ENCODE measurements around the gene GRIK5.

Gene GRIK5

DNA sequence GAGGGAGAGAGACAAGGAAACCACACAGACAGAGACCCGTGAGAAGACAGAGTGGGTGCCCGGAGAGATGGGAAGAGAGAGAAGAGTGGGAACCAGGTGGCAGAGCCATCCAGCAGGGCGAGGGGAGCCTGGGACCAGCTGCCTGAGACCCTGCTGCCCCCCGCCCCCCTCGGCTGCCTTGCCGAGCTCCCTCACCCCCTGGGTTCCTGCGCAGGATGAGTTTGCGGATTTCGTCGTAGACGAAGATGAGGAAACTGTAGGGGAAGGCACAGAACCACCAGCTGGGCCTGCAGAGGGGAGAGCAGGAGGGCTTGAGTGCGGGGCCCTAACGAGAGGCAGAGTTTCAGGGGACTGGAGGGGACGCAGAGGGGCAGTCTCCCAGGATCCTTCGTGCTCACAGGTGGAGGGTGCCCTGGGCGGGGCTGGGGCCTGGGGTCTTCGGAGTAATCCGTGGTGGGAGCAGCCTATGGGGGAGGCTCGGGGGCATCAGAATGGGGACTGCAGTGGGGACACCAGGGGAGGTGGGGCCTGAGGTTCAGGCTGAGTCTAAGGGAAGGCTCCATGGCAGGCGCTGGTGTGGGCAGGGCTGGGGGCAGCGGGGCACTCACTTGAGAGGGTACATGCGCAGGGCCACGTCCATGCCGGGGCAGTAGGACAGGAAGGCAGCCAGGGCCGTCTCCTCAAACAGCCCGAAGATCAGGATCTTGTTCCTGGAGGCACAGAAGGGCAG lies 102.8 kb downstream of the GRIK5 start:
- Histone ChIP-seq H3K4me3 (ENCODE audit: low read length in 2 of 2) (no peak overlapping the region), H3K27me3 (ENCODE audit: control insufficient read depth in 1 of 2, insufficient read depth in 2 of 2, low read length in 2 of 2) (peaks cover 0 to 11% of the 10 kb centered on the region in 2 donors), H3K4me1 (ENCODE audit: control insufficient read depth, insufficient read depth, low read length) (no peaks in the 10 kb centered on the region), H3K9ac (ENCODE audit: low read length in 2 of 2) (no peak overlapping the region), H3K9me3 (ENCODE audit: control insufficient read depth in 2 of 2, low read length in 2 of 2) (no peaks in the 10 kb centered on the region), H3K36me3 (ENCODE audit: control insufficient read depth in 2 of 2, insufficient read depth in 2 of 2, low read length in 2 of 2) (no peaks in the 10 kb centered on the region), H3K27ac (ENCODE audit: low read length) (no peak overlapping the region)

DNA sequence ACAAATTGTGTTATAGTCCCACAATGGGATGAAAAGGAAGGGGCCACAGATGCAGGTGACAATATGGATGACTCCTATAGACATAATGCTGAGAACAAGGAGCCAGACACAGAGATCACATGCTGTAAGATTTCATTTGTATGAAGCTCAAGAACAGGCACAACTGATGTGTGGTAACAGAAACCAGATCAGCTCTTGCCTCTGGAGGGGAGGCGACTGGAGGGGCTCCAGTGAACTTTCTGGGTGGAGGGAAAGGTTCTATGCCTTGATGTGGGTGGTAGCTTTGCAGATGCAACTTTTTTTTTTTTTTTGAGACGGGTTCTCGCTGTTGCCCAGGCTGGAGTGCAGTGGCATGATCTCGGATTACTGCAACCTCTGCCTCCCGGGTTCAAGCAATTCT lies 104.9 kb downstream of the GRIK5 start:
- H3K36me3 ChIP-seq (ENCODE audit: control insufficient read depth in 2 of 2, insufficient read depth in 2 of 2, low read length in 2 of 2), result no peaks in the 10 kb centered on the region
- no peak overlapping the region for H3K4me3 ChIP-seq (ENCODE audit: low read length in 2 of 2)

DNA sequence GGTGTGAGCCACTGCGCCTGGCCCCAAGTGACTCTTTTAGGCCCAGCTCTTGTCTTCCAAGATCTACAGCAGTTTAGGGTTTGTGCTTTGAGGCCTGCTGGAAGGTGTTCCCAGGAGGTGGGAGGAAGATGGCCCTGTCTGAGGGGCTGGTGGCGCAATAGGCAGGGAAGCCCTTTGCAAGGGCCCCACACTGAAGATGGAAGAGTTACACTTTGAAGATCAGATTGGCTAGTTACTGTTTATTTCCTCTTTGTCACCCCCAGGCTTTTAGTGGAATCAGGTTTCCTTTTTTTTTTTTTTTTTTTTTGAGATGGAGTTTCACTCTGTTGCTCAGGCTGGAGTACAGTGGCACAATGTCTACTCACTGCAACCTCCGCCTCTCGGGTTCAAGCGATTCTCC lies 109.0 kb downstream of the GRIK5 start:
- Histone ChIP-seq H3K4me1 (ENCODE audit: control insufficient read depth, insufficient read depth, low read length) (peaks cover 19% of the 10 kb centered on the region), H3K27me3 (ENCODE audit: control insufficient read depth in 1 of 2, insufficient read depth in 2 of 2, low read length in 2 of 2) (peaks cover 0 to under 1% of the 10 kb centered on the region in 2 donors), H3K9ac (ENCODE audit: low read length in 2 of 2) (no peak overlapping the region), H3K4me3 (ENCODE audit: low read length in 2 of 2) (no peak overlapping the region), H3K36me3 (ENCODE audit: control insufficient read depth in 2 of 2, insufficient read depth in 2 of 2, low read length in 2 of 2) (peaks cover 0 to 2% of the 10 kb centered on the region in 2 donors), H3K9me3 (ENCODE audit: control insufficient read depth in 2 of 2, low read length in 2 of 2) (no peaks in the 10 kb centered on the region), H3K27ac (ENCODE audit: low read length) (no peak overlapping the region)

More for the DNA sequence above, 104.9 kb downstream of the GRIK5 start:
- Histone ChIP-seq H3K9me3 (ENCODE audit: control insufficient read depth in 2 of 2, low read length in 2 of 2) (no peaks in the 10 kb centered on the region), H3K4me1 (ENCODE audit: control insufficient read depth, insufficient read depth, low read length) (no peaks in the 10 kb centered on the region), H3K9ac (ENCODE audit: low read length in 2 of 2) (no peak overlapping the region), H3K27ac (ENCODE audit: low read length) (no peak overlapping the region), H3K27me3 (ENCODE audit: control insufficient read depth in 1 of 2, insufficient read depth in 2 of 2, low read length in 2 of 2) (peaks cover 0 to 11% of the 10 kb centered on the region in 2 donors)

DNA sequence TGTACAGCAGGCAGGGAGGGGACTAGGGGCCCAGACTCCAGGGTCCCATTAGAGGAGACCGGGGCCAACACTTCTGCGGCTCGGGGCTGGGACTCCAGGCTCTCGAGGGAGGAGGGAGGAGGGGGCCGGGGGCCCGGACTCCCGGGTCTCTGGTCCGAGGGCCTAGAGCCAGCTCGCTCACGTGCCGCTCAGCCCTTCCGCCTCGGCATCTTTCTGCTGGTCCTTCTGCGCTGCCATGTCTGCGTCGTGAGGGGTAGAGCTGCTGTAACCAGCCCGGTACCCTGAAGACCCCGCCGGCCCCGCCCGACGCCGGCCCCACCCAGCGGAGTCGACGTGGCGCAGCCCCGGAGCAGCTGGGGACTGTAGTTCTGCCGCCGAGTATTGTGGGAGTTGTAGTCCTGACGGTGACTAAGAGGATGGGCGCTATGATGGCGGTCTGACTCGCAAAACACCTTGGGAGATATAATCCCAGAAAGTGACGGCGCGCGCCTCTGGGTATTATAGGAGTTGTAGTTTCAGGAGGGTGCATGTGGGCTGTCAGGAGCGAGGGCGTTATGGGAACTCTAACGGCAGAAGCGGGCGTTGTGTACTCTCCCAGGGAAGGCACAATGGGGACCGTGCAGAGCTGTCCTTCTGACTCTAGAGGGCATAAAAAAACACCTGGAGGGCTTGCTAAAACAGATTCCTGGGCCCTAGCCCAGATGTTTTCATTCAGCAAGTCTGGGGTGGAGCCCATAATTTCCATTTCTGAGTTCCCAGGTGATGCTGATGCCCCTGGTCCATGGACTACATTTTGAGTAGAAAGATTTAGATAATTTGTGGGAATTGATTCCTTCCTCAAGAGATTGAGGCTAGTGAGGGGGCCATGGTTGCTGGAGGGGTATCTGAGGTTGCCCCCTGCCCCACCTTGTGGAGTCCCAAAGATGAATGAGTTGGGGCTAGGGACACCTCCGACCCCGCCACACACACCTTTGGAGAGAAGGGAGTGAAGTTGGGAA lies 110.7 kb downstream of the GRIK5 start, which contains the start of gene RABAC1:
Gene RABAC1 (minus strand): TSS at position 266 of the 998 bp plus-strand sequence. CDS start 29 bp downstream, at position 237.
- H3K4me1 ChIP-seq (ENCODE audit: control insufficient read depth, insufficient read depth, low read length), result peaks cover 19% of the 10 kb centered on the region
- no peaks in the 10 kb centered on the region for H3K9me3 ChIP-seq (ENCODE audit: control insufficient read depth in 2 of 2, low read length in 2 of 2)
- peak within 1 kb of the TSS; percentile 62 for H3K27ac ChIP-seq (ENCODE audit: low read length)
- H3K36me3 ChIP-seq (ENCODE audit: control insufficient read depth in 2 of 2, insufficient read depth in 2 of 2, low read length in 2 of 2), result peaks cover 5 to 6% of the 10 kb centered on the region in 2 donors
- peak within 1 kb of the TSS; percentile 63 to 88 for H3K4me3 ChIP-seq (ENCODE audit: low read length in 2 of 2)
- peak within 1 kb of the TSS; percentile 73 to 74 for H3K9ac ChIP-seq (ENCODE audit: low read length in 2 of 2)
- no peaks in the 10 kb centered on the region for H3K27me3 ChIP-seq (ENCODE audit: control insufficient read depth in 1 of 2, insufficient read depth in 2 of 2, low read length in 2 of 2)

DNA sequence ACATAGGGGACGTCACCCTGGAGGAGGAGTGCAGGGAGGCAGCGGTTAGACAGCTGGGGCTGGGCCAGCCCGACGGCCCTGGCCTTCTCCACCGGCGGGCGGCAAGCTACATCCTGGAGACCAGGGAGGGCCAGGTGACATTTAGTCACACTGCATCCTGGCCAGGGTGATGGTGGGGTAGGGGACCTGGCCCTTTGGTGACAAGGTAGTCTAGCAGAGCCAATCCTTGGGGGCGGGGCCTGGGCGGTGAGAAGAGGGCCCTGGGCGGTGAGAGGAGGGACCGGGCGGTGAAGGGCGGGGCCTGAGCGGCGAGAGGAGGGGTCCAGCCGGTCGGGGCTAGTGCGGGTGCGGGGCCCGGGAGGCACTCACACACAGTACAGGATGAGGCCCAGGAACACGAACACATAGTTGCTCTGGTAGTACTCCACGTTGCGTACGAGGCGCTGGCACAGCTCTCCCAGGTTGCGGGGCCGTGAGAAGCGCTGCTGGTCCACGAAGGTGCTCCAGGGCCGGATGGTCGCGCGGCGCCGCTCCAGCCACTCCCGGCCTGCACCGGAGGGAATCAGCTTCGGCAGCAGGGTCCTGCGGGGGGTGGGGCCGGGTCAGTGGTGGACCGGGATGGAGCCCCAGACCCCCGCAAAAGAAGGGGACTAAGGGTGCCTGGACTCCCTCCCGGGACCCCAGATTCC lies 111.5 kb downstream of the GRIK5 start:
- H3K4me1 ChIP-seq (ENCODE audit: control insufficient read depth, insufficient read depth, low read length), result peaks cover 19% of the 10 kb centered on the region
- peak overlapping the region; percentile 73 to 74 for H3K9ac ChIP-seq (ENCODE audit: low read length in 2 of 2)
- H3K27me3 ChIP-seq (ENCODE audit: control insufficient read depth in 1 of 2, insufficient read depth in 2 of 2, low read length in 2 of 2), result no peaks in the 10 kb centered on the region
- H3K9me3 ChIP-seq (ENCODE audit: control insufficient read depth in 2 of 2, low read length in 2 of 2), result no peaks in the 10 kb centered on the region
- H3K4me3 ChIP-seq (ENCODE audit: low read length in 2 of 2), result peak overlapping the region; percentile 63 to 88
- peaks cover 5 to 6% of the 10 kb centered on the region in 2 donors for H3K36me3 ChIP-seq (ENCODE audit: control insufficient read depth in 2 of 2, insufficient read depth in 2 of 2, low read length in 2 of 2)
- peak overlapping the region; percentile 62 for H3K27ac ChIP-seq (ENCODE audit: low read length)

DNA sequence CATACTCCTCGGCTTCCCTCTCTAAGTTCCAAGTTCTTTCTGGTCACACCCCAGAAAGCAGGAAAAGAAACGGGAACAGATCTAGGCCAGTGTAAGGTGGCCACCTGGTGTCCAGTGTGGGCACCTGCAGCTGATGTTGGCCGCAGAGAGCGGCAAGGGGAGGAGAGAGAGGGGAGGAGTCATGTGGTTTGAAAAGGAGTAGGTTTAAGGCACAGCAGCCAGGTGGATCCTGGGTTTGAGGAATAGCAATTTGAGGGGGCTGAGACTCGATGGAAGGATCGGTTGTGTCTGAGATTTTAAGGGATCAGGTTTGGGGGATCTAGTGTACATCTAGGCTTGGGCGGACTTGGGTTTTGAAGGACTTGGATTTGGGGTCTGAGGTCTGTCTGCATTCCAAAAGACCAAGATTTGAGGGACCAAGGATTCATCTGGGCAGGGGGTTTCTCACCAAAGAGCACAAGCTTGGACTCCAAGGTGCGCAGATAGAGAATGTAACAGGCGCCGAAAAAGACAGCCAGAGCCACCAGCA lies 112.1 kb downstream of the GRIK5 start:
- peaks cover 5 to 6% of the 10 kb centered on the region in 2 donors for H3K36me3 ChIP-seq (ENCODE audit: control insufficient read depth in 2 of 2, insufficient read depth in 2 of 2, low read length in 2 of 2)
- no peak overlapping the region for H3K27ac ChIP-seq (ENCODE audit: low read length)
- H3K9ac ChIP-seq (ENCODE audit: low read length in 2 of 2), result peak overlapping the region; percentile 47 to 74
- peaks cover 19% of the 10 kb centered on the region for H3K4me1 ChIP-seq (ENCODE audit: control insufficient read depth, insufficient read depth, low read length)
- H3K9me3 ChIP-seq (ENCODE audit: control insufficient read depth in 2 of 2, low read length in 2 of 2), result no peaks in the 10 kb centered on the region
- H3K4me3 ChIP-seq (ENCODE audit: low read length in 2 of 2), result peak overlapping the region; percentile 63 to 88
- no peaks in the 10 kb centered on the region for H3K27me3 ChIP-seq (ENCODE audit: control insufficient read depth in 1 of 2, insufficient read depth in 2 of 2, low read length in 2 of 2)

DNA sequence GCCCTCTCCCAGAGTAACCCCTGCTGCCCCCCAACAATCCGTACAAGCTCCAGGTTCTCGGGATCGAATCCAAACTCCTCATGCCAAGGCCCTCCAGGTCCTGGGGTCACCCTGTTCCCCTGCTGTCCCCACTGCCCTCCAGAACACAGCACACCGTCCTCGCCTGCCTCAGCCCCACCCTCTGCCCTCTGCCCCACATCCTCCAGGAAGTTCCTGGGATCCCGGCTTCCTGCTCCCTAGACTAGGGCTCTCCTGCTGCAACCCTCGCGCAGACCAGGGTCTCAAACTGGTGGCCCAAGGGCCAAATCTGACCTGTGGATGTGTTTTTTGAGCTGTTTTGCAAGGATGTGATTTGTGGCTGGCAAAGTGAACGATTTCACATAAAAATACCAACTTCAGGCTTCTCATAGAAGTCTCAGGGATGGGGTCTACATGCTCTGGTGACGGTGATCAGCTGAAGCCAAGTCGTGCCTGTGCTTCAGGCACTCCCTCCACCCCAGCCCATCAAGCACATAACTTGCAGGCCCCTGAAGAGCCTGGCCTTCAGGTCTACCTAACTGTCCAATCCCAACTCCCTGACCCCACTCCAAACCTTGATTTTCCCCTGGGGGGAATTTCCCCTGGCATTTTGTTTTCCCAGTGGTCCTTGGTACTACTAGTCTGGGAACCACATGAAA lies 112.7 kb downstream of the GRIK5 start:
- Histone ChIP-seq H3K27ac (ENCODE audit: low read length) (no peak overlapping the region), H3K4me3 (ENCODE audit: low read length in 2 of 2) (peak overlapping the region in 1 of 2 donors; percentile 88), H3K9me3 (ENCODE audit: control insufficient read depth in 2 of 2, low read length in 2 of 2) (no peaks in the 10 kb centered on the region), H3K9ac (ENCODE audit: low read length in 2 of 2) (peak overlapping the region; percentile 9 to 47), H3K36me3 (ENCODE audit: control insufficient read depth in 2 of 2, insufficient read depth in 2 of 2, low read length in 2 of 2) (peaks cover 5 to 6% of the 10 kb centered on the region in 2 donors), H3K27me3 (ENCODE audit: control insufficient read depth in 1 of 2, insufficient read depth in 2 of 2, low read length in 2 of 2) (no peaks in the 10 kb centered on the region), H3K4me1 (ENCODE audit: control insufficient read depth, insufficient read depth, low read length) (peaks cover 19% of the 10 kb centered on the region)

DNA sequence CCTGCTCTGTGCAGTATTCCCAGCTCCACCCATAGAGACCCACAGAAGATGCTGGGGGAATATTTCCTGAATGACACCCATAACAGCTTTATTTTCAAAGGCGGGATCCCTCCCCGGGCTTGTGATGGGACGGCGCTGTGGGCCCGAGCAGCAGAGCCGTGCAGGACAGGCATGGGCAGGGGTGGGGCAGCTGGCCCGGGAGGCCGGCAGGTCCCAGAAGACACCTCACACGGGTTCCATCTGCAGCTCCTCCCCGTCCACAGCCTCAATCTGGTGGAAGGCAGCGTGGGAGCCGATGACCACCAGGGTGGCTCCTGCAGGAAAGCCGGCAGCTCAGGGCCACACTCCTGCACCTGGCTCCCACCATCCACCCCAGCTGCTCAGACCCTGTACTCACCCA lies 113.4 kb downstream of the GRIK5 start:
- H3K9ac ChIP-seq (ENCODE audit: low read length in 2 of 2), result no peak overlapping the region
- no peak overlapping the region for H3K4me3 ChIP-seq (ENCODE audit: low read length in 2 of 2)
- H3K36me3 ChIP-seq (ENCODE audit: control insufficient read depth in 2 of 2, insufficient read depth in 2 of 2, low read length in 2 of 2), result peaks cover 5 to 6% of the 10 kb centered on the region in 2 donors
- no peaks in the 10 kb centered on the region for H3K9me3 ChIP-seq (ENCODE audit: control insufficient read depth in 2 of 2, low read length in 2 of 2)
- no peaks in the 10 kb centered on the region for H3K27me3 ChIP-seq (ENCODE audit: control insufficient read depth in 1 of 2, insufficient read depth in 2 of 2, low read length in 2 of 2)
- no peak overlapping the region for H3K27ac ChIP-seq (ENCODE audit: low read length)
- peaks cover 19% of the 10 kb centered on the region for H3K4me1 ChIP-seq (ENCODE audit: control insufficient read depth, insufficient read depth, low read length)

DNA sequence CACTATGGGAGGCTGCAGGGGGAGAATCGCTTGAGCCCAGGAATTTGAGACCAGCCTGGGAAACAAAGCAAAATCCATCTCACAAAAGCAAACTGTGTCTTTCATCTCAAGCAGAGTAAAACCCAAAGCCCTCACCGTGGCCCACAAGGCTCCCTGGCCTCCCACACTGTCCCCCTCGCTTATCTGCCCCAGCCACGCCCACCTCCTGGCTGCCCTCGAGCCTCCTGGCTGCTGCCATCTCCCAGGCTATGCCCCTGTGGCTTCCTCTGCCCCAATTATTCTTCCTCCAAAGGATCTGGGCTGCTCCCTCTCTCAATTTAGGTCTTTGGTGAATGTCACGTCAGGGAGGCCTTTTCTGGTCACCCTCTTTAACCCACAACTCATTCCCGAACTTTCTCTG lies 114.5 kb downstream of the GRIK5 start:
- Histone ChIP-seq H3K27ac (ENCODE audit: low read length) (no peak overlapping the region), H3K9ac (ENCODE audit: low read length in 2 of 2) (no peak overlapping the region), H3K27me3 (ENCODE audit: control insufficient read depth in 1 of 2, insufficient read depth in 2 of 2, low read length in 2 of 2) (no peaks in the 10 kb centered on the region), H3K4me1 (ENCODE audit: control insufficient read depth, insufficient read depth, low read length) (peaks cover 19% of the 10 kb centered on the region), H3K9me3 (ENCODE audit: control insufficient read depth in 2 of 2, low read length in 2 of 2) (no peaks in the 10 kb centered on the region), H3K36me3 (ENCODE audit: control insufficient read depth in 2 of 2, insufficient read depth in 2 of 2, low read length in 2 of 2) (peaks cover 5 to 6% of the 10 kb centered on the region in 2 donors), H3K4me3 (ENCODE audit: low read length in 2 of 2) (no peak overlapping the region)

All from stomach smooth muscle (tissue), 2 donors.